ENCODE results near the gene NR0B2. TPM values are rescaled to one million over a fixed set of nuclear protein-coding genes. Genes with fewer than 3 reads are reported as not detected.

Gene NR0B2
- total and polyA plus RNA-seq, 2 of the 13 experiments (the other 11 are each of a cell fraction or from before 2014, with no cell fraction given), result 72.5 to 133 TPM

DNA sequence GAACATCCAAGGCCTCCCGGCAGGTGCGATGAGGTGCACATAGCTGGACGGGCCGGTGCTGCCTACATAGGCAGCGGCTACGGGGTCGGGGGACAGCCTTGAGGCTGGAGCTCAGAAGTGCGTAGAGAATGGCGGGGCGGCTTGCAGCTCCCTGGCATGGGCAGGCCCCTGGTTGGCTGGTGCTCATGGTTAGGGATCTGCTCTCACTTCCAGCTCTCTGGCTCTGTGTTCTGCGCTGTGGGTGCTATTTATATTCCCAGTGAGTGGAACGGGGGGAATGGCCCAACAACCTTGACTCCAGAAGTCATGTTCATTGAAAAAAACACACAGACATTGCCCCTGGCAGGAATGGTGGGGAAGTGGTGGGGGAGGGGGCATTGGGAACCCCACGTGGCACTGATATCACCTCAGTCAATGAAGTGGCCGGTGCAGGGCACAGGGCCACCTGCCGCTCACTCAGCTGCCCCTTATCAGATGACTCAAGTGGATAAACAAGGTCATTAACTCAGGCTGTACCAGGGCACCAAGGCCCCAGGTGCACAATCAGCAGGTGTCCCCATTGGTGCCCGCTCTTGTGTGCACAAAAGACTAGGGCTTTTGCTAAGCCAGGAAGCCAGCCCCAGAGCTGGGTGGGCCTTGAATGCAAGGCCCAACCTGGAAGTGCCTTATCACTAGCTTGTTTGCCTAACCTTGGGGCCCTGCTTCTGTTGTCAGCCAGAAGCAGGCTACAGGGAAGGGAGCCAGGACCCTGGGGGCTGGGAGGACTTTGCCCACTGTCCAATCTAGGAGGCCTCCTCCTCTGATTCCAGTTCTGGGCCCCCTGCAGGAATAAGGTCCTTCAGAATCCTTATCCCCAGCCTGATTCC, at the start of gene NR0B2 (continued):
- peak; percentile 89; the same call in 1 of the 2 replicates for TF ChIP-seq DMAP1 (CRISPR knock-in tag; IDR thresholded peaks at IDR 0.05)
- TF ChIP-seq ZFY (CRISPR knock-in tag; IDR thresholded peaks at IDR 0.05), result peak; percentile 78
- TF ChIP-seq, protein P1, sequence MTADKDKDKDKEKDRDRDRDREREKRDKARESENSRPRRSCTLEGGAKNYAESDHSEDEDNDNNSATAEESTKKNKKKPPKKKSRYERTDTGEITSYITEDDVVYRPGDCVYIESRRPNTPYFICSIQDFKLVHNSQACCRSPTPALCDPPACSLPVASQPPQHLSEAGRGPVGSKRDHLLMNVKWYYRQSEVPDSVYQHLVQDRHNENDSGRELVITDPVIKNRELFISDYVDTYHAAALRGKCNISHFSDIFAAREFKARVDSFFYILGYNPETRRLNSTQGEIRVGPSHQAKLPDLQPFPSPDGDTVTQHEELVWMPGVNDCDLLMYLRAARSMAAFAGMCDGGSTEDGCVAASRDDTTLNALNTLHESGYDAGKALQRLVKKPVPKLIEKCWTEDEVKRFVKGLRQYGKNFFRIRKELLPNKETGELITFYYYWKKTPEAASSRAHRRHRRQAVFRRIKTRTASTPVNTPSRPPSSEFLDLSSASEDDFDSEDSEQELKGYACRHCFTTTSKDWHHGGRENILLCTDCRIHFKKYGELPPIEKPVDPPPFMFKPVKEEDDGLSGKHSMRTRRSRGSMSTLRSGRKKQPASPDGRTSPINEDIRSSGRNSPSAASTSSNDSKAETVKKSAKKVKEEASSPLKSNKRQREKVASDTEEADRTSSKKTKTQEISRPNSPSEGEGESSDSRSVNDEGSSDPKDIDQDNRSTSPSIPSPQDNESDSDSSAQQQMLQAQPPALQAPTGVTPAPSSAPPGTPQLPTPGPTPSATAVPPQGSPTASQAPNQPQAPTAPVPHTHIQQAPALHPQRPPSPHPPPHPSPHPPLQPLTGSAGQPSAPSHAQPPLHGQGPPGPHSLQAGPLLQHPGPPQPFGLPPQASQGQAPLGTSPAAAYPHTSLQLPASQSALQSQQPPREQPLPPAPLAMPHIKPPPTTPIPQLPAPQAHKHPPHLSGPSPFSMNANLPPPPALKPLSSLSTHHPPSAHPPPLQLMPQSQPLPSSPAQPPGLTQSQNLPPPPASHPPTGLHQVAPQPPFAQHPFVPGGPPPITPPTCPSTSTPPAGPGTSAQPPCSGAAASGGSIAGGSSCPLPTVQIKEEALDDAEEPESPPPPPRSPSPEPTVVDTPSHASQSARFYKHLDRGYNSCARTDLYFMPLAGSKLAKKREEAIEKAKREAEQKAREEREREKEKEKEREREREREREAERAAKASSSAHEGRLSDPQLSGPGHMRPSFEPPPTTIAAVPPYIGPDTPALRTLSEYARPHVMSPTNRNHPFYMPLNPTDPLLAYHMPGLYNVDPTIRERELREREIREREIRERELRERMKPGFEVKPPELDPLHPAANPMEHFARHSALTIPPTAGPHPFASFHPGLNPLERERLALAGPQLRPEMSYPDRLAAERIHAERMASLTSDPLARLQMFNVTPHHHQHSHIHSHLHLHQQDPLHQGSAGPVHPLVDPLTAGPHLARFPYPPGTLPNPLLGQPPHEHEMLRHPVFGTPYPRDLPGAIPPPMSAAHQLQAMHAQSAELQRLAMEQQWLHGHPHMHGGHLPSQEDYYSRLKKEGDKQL (CRISPR knock-in tag; IDR thresholded peaks at IDR 0.05; ENCODE audit: low read depth), result peak; percentile 95
- peak; percentile 22; the same call in 1 of the 2 replicates for TF ChIP-seq CEBPB (IDR thresholded peaks at IDR 0.05; ENCODE audit: borderline replicate concordance, low read depth, low read length)
- TF ChIP-seq SIN3A (IDR thresholded peaks at IDR 0.05; ENCODE audit: borderline replicate concordance, low read depth, low read length), result peak; percentile 19; the same call in 1 of the 2 replicates
- peak; percentile 58 for TF ChIP-seq ZNF296 (CRISPR knock-in tag; conservative IDR thresholded peaks at IDR 0.05)
- TF ChIP-seq TAF1 (CRISPR knock-in tag; IDR thresholded peaks at IDR 0.05), result peak; percentile 96
- TF ChIP-seq, protein P2, sequence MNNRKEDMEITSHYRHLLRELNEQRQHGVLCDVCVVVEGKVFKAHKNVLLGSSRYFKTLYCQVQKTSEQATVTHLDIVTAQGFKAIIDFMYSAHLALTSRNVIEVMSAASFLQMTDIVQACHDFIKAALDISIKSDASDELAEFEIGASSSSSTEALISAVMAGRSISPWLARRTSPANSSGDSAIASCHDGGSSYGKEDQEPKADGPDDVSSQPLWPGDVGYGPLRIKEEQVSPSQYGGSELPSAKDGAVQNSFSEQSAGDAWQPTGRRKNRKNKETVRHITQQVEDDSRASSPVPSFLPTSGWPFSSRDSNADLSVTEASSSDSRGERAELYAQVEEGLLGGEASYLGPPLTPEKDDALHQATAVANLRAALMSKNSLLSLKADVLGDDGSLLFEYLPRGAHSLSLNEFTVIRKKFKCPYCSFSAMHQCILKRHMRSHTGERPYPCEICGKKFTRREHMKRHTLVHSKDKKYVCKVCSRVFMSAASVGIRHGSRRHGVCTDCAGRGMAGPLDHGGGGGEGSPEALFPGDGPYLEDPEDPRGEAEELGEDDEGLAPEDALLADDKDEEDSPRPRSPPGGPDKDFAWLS (CRISPR knock-in tag; IDR thresholded peaks at IDR 0.05; ENCODE audit: borderline replicate concordance), result peak; percentile 98
- peak; percentile 90 for TF ChIP-seq NFIC (IDR thresholded peaks at IDR 0.05; ENCODE audit: low read length)
- TF ChIP-seq ZNF138 (CRISPR knock-in tag; IDR thresholded peaks at IDR 0.05; ENCODE audit: low read depth), result no peak
- TF ChIP-seq, protein P3, sequence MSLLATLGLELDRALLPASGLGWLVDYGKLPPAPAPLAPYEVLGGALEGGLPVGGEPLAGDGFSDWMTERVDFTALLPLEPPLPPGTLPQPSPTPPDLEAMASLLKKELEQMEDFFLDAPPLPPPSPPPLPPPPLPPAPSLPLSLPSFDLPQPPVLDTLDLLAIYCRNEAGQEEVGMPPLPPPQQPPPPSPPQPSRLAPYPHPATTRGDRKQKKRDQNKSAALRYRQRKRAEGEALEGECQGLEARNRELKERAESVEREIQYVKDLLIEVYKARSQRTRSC (CRISPR knock-in tag; IDR thresholded peaks at IDR 0.05; ENCODE audit: low read depth), result peak; percentile 70; the same call in 1 of the 2 replicates
- TF ChIP-seq KDM5A (IDR thresholded peaks at IDR 0.05; ENCODE audit: borderline replicate concordance, low read length), result peak; percentile 34; the same call in 1 of the 2 replicates
- peak; percentile 39; the same call in 1 of the 2 replicates for TF ChIP-seq ZC3H4 (CRISPR knock-in tag; IDR thresholded peaks at IDR 0.05; ENCODE audit: borderline replicate concordance)
- peak; percentile 83; the same call in 1 of the 2 replicates for TF ChIP-seq ZNF607 (CRISPR knock-in tag; IDR thresholded peaks at IDR 0.05; ENCODE audit: borderline replicate concordance)
- TF ChIP-seq MIER2 (CRISPR knock-in tag; IDR thresholded peaks at IDR 0.05), result peak; percentile 49
- TF ChIP-seq SIX4 (CRISPR knock-in tag; IDR thresholded peaks at IDR 0.05), result no peak; the same call in none of the 2 replicates
- peak; percentile 94 for TF ChIP-seq HDAC2 (CRISPR knock-in tag; IDR thresholded peaks at IDR 0.05)
- TF ChIP-seq ZFP41 (CRISPR knock-in tag; IDR thresholded peaks at IDR 0.05; ENCODE audit: borderline replicate concordance), result no peak
- TF ChIP-seq HMG20B (CRISPR knock-in tag; conservative IDR thresholded peaks at IDR 0.05), result peak; percentile 84
- TF ChIP-seq SMAD1 (CRISPR knock-in tag; IDR thresholded peaks at IDR 0.05; ENCODE audit: borderline replicate concordance, low read depth), result 0 out of 2 replicates have a peak, but pooled peaks have one; percentile 15

All from HepG2 (cell line).